Measurements from ENCODE around the gene GPR17.

Gene GPR17

GRCh38 chr2:127654838-127655175, 8.9 kb downstream of the GPR17 start:
- DNase-seq (ENCODE audit: low spot score): no peak

- no peak for DNase-seq (ENCODE audit: low spot score)
Observed at GRCh38 chr2:127655209-127656073, 9.5 kb downstream of the GPR17 start.

DNA sequence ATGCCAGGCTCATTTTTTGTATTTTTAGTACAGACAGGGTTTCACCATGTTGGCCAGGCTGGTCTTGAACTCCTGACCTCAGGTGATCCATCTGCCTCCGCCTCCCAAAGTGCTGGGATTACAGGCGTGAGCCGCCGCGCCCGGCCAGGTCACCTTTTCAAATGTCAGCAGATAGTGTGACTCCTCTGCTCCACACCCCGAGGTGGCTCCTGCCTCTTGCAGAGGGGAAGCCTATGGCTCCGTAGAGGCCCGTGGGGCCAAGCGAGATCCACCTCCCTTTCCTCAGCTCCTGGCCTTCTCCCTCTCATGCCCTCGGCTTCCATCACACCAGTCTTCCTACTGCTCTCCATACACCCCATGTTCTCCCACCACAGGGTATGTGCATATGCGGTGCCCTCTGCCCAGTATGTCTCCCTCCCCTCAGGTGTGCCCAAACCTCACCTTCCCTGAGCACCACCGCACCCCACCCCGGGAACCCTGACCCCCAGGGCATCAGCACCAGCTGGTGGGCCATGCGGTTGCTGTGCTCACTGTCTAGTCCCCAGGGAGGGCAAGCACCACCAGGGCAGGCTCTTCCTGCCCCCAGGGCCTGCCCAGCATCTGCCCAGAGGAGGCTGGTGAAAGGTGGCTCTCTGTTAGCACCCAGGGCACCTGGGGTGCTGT, 10.7 kb downstream of the GPR17 start:
- DNase-seq (ENCODE audit: low spot score): no peak

GRCh38 chr2:127657232-127657595, 11.3 kb downstream of the GPR17 start:
- no peak for DNase-seq (ENCODE audit: low spot score)

GRCh38 chr2:127658146-127658545, 12.2 kb downstream of the GPR17 start:
- DNase-seq (ENCODE audit: low spot score): no peak

- DNase-seq (ENCODE audit: low spot score): no peak
Observed at GRCh38 chr2:127658641-127659407, 12.9 kb downstream of the GPR17 start.

DNA sequence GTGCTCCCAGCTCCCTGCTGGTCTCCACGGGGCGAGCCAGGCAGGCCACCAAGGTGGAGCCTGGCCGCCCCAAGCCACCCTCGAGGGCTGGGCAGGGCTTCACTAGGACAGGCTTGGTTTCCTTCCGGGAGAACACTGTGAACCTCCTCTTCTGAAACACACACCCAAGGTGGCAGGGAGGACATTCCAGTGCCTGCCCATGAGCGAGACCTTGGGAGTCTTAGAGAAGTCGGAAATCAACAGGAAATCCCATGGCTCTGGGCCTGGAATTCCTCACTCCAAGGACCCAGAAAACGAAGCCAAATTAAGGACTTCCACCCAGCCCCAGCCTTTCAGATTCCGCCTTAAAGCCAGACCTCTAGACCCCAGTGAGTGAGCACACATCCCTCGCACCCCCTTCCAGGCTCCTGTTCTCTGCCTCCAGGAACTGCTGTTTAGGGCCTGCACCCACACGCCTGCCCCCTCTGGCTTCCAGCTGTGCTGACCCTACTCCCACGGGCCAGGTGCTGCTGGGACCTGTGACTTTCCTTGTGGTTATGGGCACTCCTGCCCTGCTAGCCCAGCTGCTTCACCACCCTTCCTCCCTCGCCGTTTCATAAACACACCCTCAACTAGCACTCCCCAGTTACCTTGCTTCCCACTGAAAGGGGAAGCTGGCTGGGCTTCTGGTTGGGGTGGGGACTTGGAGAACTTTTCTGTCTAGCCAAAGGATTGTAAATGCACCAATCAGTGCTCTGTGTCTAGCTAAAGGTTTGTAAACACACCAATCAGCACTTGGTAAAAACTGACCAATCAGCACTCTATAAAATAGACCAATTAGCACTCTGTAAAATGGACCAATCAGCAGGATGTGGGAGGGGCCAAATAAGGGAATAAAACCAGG, 13.7 kb downstream of the GPR17 start:
- no peak for DNase-seq (ENCODE audit: low spot score)

DNA sequence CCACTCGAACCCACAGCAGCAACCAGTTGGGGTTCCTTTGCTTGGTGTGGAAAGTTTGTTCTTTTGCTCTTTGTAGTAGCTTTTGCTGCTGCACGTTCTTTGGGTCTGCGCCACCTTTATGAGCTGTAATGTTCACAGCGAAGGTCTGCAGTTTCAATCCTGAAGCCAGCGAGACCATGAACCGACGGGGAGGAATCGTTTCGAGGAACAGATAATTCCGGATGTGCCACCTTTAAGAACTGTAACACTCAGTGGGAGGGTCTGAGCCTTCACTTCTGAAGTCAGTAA, 14.3 kb downstream of the GPR17 start:
- no peak for DNase-seq (ENCODE audit: low spot score)

- DNase-seq (ENCODE audit: low spot score): peak; percentile 84
Observed at GRCh38 chr2:127661072-127661649, 15.2 kb downstream of the GPR17 start.

GRCh38 chr2:127661949-127662510, 16.1 kb downstream of the GPR17 start:
- no peak for DNase-seq (ENCODE audit: low spot score)

DNA sequence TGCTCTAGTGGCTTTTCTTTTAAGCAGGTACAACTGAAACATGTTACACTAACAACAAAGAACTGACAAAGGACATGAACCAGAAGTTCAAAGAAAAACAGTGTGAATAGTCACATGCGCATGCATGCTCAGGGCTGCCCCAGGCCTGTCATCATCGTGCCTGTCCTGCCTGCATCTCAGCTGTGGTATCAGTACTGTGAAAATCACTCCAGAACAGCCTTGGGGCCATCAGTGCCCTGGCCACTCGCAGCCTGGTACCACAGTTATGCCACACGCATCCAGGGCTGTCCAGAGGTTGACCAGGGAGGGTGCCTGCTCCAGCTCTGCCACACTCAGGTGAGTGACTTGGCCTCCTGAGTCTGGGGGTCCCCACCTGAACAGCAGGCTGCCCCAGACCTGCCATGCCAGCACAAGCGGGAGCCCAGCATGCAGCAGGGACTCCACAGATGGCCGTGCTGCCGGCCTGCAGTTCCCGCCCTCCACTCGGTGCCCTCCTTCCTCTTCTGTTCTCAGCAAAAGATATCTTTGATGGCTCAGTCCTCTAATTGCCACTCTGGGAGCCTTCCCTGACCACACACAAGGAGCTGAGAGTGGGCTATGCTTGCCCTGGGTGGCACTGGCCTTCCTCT, 17.1 kb downstream of the GPR17 start:
- no peak for DNase-seq (ENCODE audit: low spot score)

GRCh38 chr2:127663566-127664064, 17.7 kb downstream of the GPR17 start:
- DNase-seq (ENCODE audit: low spot score): no peak

DNA sequence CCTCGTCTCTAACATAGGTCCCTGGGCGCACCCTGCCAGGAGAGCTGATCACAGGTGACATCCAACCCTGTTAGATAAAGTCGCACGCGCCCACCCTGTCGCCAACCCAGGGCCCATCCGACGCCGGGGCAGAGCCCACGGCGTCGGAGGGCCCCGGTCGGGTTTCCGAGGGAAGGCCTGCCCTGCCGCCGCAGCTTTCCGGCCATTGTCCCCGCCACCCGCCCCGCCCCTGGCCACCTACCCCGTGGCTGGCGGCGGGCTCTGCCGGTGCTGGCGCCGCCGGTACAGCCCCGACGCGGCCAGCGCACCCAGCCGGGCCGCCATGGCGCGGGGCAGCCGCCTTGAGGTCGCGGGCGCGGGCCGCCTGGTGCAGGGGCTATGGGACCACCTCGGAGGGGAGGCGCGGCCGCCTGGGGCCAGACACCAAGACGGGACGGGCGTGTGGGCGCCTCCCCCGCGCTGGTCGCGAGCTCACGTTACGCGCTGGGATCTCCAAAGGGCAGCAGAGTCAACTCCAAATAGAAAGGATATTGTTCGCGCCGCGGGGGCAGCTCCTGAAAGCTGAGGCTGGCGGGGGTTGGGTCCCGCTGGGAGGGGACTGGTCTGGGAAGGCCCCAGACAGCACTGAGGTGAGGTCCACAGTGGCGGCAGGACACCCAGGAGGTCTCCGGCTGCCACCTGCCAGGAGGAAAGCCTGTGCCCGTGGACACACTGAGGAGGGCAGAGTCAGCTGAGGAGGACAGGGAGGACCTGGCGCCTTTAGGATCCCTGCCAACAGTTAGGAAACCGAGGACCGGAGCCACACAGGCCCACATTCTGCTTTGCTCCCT, 18.3 kb downstream of the GPR17 start:
- no peak for DNase-seq (ENCODE audit: low spot score)

- no peak for DNase-seq (ENCODE audit: low spot score)
Observed at GRCh38 chr2:127664895-127665225, 18.9 kb downstream of the GPR17 start.

DNA sequence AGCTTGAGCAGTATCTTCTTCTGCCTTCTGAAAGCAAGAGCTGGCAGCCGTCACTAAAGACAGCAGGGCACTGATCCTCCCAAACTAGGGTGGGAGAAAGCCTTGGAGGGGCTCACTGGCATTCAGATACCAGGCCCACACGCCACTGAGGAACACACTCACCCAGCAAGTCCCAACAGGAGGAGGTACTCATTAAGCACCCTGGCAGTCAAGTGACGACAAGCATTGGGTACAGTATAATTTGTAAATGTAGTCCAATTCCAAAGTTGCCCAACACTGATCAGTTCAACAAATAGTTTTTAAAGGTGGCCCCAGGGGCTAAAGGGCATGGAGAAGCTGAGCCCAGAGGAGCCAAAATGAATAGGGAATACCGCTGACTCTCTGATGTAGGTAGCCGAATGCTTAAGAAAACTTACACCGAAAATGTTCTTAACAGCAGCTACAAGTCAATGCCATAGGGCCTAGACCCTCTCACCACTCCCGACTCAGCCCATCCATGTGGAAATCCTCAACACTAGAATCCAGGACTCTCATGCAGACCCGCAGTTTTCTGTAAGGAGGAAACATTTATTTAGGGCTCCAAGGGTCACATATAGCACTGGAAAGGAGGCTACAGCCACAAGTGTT, 19.4 kb downstream of the GPR17 start:
- no peak for DNase-seq (ENCODE audit: low spot score)

DNA sequence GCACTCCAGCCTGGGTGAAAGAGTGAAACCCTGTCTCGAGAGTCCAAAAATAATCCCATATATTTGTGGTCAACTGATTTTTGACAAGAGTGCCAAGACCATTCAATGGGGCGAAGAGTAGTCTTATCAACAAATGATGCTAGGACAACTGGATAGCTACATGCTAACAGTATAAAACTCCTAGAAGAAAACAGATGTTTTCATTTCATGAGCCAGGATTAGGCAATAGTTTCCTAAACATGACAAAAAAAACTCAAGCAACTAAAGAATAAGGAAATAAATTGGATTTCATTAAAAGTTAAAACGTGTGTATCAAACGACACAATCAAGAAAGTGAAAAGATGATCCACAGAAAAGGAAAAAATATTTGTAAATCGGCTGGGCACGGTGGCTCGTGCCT, 23.1 kb downstream of the GPR17 start:
- DNase-seq (ENCODE audit: low spot score): no peak

GRCh38 chr2:127670055-127670956, 24.4 kb downstream of the GPR17 start:
- no peak for DNase-seq (ENCODE audit: low spot score)

DNA sequence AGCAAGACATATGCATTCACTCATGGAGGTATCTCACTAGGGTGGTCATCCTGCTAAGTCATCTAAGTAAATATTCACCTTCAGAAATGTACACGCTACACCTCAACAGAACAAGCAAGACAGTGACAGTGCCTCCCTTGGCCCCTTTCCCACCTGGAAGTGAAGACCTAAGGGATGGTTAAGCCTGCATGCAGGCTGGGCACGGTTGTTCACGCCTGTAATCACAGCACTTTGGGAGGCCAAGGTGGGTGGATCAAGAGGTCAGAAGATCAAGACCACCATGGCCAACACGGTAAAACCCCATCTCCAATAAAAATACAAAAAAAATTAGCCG, 25.0 kb downstream of the GPR17 start:
- no peak for DNase-seq (ENCODE audit: low spot score)
